ENCODE results near the gene FUT2.

FUT2 gene

DNA sequence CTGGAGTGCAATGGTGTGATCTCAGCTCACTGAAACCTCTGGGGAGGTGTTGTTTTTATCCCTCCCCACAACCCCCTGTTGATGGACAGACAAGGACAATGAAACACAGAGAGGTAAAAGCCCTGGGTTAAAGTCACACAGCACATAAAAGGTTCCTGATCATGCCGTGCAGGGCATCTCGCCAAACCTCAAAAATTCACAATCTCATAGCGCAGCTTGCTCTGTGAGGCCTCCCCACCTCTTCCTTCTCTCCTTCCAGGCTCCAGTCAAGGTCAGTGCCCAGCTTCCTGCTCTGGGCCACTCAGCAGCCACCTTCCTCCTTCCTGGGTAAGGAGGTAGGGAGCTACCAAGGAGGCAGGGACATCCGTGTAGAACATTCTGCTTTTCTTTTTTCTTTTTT, 2.3 kb downstream of the FUT2 start:
- TF ChIP-seq RAD21 (IDR thresholded peaks at IDR 0.05; ENCODE audit: low read depth): no peak
- TF ChIP-seq NFIC (IDR thresholded peaks at IDR 0.05): peak; percentile 51

DNA sequence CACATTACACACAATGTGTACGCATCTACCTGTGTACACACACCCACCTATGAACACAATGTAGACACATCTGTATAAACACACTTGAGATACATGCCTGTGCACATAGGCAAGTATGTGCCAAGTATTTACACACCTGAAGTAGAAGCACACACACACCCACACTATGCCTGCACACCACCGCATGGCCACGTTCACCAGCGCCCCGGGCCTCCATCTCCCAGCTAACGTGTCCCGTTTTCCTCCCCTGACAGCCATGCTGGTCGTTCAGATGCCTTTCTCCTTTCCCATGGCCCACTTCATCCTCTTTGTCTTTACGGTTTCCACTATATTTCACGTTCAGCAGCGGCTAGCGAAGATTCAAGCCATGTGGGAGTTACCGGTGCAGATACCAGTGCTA, 6.9 kb downstream of the FUT2 start:
- TF ChIP-seq CEBPB (IDR thresholded peaks at IDR 0.05) (no peak), NFIC (IDR thresholded peaks at IDR 0.05) (no peak), TEAD4 (IDR thresholded peaks at IDR 0.05) (no peak), EP300 (IDR thresholded peaks at IDR 0.05; ENCODE audit: borderline replicate concordance) (no peak), CREB1 (IDR thresholded peaks at IDR 0.05; ENCODE audit: low read depth) (no peak), ZBTB7A (IDR thresholded peaks at IDR 0.05; ENCODE audit: low read depth) (no peak), TAF1 (IDR thresholded peaks at IDR 0.05; ENCODE audit: low read depth) (no peak), FOXM1 (IDR thresholded peaks at IDR 0.05; ENCODE audit: borderline replicate concordance, low read depth) (no peak), EGR1 (IDR thresholded peaks at IDR 0.05) (no peak), RAD21 (IDR thresholded peaks at IDR 0.05; ENCODE audit: low read depth) (no peak), TCF12 (IDR thresholded peaks at IDR 0.05; ENCODE audit: low read depth) (no peak), YY1 (IDR thresholded peaks at IDR 0.05; ENCODE audit: low read depth) (no peak)
- TF ChIP-seq, protein P1, sequence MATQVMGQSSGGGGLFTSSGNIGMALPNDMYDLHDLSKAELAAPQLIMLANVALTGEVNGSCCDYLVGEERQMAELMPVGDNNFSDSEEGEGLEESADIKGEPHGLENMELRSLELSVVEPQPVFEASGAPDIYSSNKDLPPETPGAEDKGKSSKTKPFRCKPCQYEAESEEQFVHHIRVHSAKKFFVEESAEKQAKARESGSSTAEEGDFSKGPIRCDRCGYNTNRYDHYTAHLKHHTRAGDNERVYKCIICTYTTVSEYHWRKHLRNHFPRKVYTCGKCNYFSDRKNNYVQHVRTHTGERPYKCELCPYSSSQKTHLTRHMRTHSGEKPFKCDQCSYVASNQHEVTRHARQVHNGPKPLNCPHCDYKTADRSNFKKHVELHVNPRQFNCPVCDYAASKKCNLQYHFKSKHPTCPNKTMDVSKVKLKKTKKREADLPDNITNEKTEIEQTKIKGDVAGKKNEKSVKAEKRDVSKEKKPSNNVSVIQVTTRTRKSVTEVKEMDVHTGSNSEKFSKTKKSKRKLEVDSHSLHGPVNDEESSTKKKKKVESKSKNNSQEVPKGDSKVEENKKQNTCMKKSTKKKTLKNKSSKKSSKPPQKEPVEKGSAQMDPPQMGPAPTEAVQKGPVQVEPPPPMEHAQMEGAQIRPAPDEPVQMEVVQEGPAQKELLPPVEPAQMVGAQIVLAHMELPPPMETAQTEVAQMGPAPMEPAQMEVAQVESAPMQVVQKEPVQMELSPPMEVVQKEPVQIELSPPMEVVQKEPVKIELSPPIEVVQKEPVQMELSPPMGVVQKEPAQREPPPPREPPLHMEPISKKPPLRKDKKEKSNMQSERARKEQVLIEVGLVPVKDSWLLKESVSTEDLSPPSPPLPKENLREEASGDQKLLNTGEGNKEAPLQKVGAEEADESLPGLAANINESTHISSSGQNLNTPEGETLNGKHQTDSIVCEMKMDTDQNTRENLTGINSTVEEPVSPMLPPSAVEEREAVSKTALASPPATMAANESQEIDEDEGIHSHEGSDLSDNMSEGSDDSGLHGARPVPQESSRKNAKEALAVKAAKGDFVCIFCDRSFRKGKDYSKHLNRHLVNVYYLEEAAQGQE (IDR thresholded peaks at IDR 0.05; ENCODE audit: low read depth): no peak
- TF ChIP-seq, protein P2, sequence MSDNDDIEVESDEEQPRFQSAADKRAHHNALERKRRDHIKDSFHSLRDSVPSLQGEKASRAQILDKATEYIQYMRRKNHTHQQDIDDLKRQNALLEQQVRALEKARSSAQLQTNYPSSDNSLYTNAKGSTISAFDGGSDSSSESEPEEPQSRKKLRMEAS (IDR thresholded peaks at IDR 0.05): no peak
- TF ChIP-seq, protein P3, sequence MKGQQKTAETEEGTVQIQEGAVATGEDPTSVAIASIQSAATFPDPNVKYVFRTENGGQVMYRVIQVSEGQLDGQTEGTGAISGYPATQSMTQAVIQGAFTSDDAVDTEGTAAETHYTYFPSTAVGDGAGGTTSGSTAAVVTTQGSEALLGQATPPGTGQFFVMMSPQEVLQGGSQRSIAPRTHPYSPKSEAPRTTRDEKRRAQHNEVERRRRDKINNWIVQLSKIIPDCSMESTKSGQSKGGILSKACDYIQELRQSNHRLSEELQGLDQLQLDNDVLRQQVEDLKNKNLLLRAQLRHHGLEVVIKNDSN (IDR thresholded peaks at IDR 0.05): no peak

DNA sequence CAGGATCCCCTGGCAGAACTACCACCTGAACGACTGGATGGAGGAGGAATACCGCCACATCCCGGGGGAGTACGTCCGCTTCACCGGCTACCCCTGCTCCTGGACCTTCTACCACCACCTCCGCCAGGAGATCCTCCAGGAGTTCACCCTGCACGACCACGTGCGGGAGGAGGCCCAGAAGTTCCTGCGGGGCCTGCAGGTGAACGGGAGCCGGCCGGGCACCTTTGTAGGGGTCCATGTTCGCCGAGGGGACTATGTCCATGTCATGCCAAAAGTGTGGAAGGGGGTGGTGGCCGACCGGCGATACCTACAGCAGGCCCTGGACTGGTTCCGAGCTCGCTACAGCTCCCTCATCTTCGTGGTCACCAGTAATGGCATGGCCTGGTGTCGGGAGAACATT, 7.5 kb downstream of the FUT2 start:
- no peak for TF ChIP-seq YY1 (IDR thresholded peaks at IDR 0.05; ENCODE audit: low read depth)
- no peak for TF ChIP-seq TAF1 (IDR thresholded peaks at IDR 0.05; ENCODE audit: low read depth)
- TF ChIP-seq EGR1 (IDR thresholded peaks at IDR 0.05): no peak

DNA sequence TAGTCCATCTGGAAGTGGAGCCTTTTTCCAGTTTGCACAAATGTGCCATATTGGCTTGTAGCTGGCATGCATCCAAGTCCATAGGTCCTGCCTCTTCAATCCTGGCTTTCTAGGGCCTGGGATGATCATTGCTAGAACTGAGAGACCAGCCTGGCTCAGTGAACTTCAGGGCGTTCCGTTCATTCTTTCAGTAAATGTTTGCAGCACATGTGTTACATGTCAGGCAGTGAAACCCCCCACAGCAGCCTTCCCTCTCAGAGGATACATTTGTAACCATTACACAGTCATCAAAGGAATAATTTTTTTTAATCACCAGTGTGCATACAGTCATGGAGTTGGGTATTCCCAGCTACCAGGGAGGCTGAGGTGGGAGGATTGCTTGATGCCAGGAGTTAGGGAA, 9.7 kb downstream of the FUT2 start:
- TF ChIP-seq NFIC (IDR thresholded peaks at IDR 0.05) (peak; percentile 17; the same call in 1 of the 2 replicates), CREB1 (IDR thresholded peaks at IDR 0.05; ENCODE audit: low read depth) (no peak)

DNA sequence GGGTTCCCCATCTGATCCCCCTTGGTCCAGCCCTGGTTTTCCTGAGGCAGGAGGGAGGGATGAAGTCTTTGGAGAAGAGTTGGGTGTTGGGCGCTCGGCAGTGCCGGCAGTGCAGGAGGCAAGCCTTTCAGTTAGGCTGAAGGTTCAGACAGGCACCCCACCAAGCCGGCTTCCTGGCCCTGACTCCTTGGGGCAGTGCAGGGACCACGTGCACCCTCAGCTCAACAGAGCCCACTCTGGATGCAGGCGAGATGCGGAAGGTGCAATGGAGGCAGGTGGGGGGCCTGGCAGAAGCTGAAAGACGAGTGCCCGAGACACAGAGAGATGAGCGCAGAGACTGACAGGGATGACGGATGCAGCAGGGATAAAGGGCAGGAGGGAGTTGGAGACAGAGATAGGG, 12.7 kb downstream of the FUT2 start:
- no peak for TF ChIP-seq FOXM1 (IDR thresholded peaks at IDR 0.05; ENCODE audit: borderline replicate concordance, low read depth)
- TF ChIP-seq CEBPB (IDR thresholded peaks at IDR 0.05): no peak
- no peak for TF ChIP-seq RAD21 (IDR thresholded peaks at IDR 0.05; ENCODE audit: low read depth)
- TF ChIP-seq, protein P3 (IDR thresholded peaks at IDR 0.05): no peak
- TF ChIP-seq, protein P2 (IDR thresholded peaks at IDR 0.05): no peak
- no peak for TF ChIP-seq EP300 (IDR thresholded peaks at IDR 0.05; ENCODE audit: borderline replicate concordance)
- no peak for TF ChIP-seq TCF12 (IDR thresholded peaks at IDR 0.05; ENCODE audit: low read depth)
- TF ChIP-seq EGR1 (IDR thresholded peaks at IDR 0.05): no peak
- no peak for TF ChIP-seq TEAD4 (IDR thresholded peaks at IDR 0.05)
- no peak for TF ChIP-seq ZBTB7A (IDR thresholded peaks at IDR 0.05; ENCODE audit: low read depth)
- TF ChIP-seq TAF1 (IDR thresholded peaks at IDR 0.05; ENCODE audit: low read depth): no peak

DNA sequence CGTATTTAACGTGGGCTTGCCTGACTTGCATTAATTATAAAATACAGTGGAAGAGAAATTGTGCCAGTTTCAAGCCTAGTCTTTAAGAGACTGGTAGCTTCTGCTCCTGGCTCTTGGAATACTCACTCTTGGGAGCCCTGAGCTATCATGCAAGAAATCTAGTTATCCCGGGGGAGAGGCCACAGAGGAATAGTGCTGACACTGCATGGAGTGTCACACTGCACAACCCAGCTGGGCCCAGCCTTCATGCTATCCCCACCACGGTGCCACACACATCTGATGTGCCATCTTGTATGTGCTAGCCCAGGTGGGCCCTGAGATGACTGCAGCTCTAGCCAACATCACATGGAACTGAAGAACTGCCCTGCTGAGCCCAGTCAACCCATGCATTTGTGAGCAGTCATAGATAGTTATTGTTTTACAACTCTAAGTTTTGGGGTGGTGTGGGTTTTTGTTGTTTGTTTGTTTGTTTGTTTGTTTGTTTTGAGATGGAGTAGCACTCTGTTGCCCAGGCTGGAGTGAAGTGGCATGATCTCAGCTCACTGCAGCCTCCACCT, 15.4 kb downstream of the FUT2 start:
- TF ChIP-seq TEAD4 (IDR thresholded peaks at IDR 0.05) (no peak), TCF12 (IDR thresholded peaks at IDR 0.05; ENCODE audit: low read depth) (no peak), EGR1 (IDR thresholded peaks at IDR 0.05) (no peak), ZBTB7A (IDR thresholded peaks at IDR 0.05; ENCODE audit: low read depth) (no peak), TAF1 (IDR thresholded peaks at IDR 0.05; ENCODE audit: low read depth) (no peak), YY1 (IDR thresholded peaks at IDR 0.05; ENCODE audit: low read depth) (no peak), EP300 (IDR thresholded peaks at IDR 0.05; ENCODE audit: borderline replicate concordance) (no peak), NFIC (IDR thresholded peaks at IDR 0.05) (no peak), CREB1 (IDR thresholded peaks at IDR 0.05; ENCODE audit: low read depth) (no peak), CEBPB (IDR thresholded peaks at IDR 0.05) (no peak), FOXM1 (IDR thresholded peaks at IDR 0.05; ENCODE audit: borderline replicate concordance, low read depth) (no peak), RAD21 (IDR thresholded peaks at IDR 0.05; ENCODE audit: low read depth) (no peak)
- TF ChIP-seq, protein P2 (IDR thresholded peaks at IDR 0.05): no peak
- TF ChIP-seq, protein P3 (IDR thresholded peaks at IDR 0.05): no peak
- TF ChIP-seq, protein P1 (IDR thresholded peaks at IDR 0.05; ENCODE audit: low read depth): no peak
